Mucosa of stomach (tissue), 1 donor: ENCODE data around the gene ASB18.
"Not testable (repeated sequence)": the region's sequence is repeated elsewhere in the genome, so short reads cannot be mapped to it uniquely, and the experiment has no call there.

Source experiments
- H3K27me3 ChIP-seq: one replicate; pipeline ENCODE4 v1.7.0; 2013; ENCODE audit warnings: mild to moderate bottlenecking, low read length; ENCODE audit not compliant: control insufficient read depth, insufficient read depth
- H3K36me3 ChIP-seq: one replicate; pipeline ENCODE4 v1.7.0; 2013; ENCODE audit warnings: low read length; ENCODE audit not compliant: control insufficient read depth, insufficient read depth
- H3K4me1 ChIP-seq: one replicate; pipeline ENCODE4 v1.7.0; 2013; ENCODE audit warnings: mild to moderate bottlenecking, low read length; ENCODE audit not compliant: control insufficient read depth, insufficient read depth
- H3K4me3 ChIP-seq: one replicate; pipeline ENCODE4 v1.7.0; 2013; ENCODE audit warnings: low read length
- H3K9ac ChIP-seq: one replicate; pipeline ENCODE4 v1.7.0; 2013; ENCODE audit warnings: mild to moderate bottlenecking, low read length, moderate library complexity
- H3K9me3 ChIP-seq: one replicate; pipeline ENCODE4 v1.7.0; 2013; ENCODE audit warnings: mild to moderate bottlenecking, low read length, moderate library complexity; ENCODE audit not compliant: control insufficient read depth
- donor health status: Pancreatic carcinoma.

Gene ASB18

GRCh38 chr2:236273126-236273525, 8.9 kb upstream of the ASB18 start:
- Histone ChIP-seq H3K9me3 (no peaks in the 10 kb centered on the region), H3K4me1 (no peaks in the 10 kb centered on the region), H3K4me3 (no peak overlapping the region), H3K27me3 (no peaks in the 10 kb centered on the region), H3K36me3 (no peaks in the 10 kb centered on the region), H3K9ac (no peak overlapping the region)

DNA sequence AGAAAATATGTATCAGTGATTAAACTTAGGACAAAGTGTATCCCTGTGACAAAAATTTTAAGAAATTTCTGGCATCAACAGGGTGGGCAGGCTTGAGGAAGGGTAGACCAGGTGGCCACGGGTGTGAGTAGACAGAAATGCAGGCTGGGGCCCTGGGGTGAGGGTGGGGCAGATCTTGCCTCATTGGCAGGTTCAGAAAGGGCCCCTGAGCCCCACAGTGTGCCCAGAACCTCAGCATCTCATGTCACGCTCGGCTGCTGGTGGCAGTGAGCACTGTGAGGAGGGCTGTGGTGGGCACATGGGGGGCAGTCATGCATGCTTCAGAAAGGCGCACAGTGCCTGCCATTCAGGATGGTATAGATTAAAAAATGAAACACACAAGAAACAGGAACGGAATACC, 7.6 kb upstream of the ASB18 start:
- Histone ChIP-seq H3K9me3 (no peaks in the 10 kb centered on the region), H3K36me3 (no peaks in the 10 kb centered on the region), H3K9ac (no peak overlapping the region), H3K27me3 (no peaks in the 10 kb centered on the region), H3K4me1 (no peaks in the 10 kb centered on the region), H3K4me3 (no peak overlapping the region)

DNA sequence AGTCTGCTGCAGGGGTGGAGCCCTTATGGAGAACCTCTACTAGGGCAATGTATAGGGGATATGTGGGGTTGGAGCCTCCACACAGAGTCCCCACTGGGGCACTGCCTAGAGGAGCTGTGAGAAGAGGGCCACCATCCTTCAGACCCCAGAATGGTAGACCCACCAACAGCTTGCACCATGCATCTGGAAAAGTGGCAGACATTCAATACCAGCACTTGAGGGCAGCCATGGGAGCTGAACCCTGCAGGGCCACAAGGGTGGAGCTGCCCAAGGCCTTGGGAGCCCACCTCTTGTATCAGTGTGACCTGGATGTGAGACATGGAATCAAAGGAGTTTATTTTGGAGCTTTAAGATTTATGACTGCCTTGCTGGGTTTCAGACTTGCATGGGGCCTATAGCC, 5.7 kb upstream of the ASB18 start:
- not testable (repeated sequence) for H3K9ac ChIP-seq, H3K36me3 ChIP-seq, H3K4me1 ChIP-seq, H3K27me3 ChIP-seq, H3K9me3 ChIP-seq, H3K4me3 ChIP-seq

GRCh38 chr2:236265675-236266074, 1.5 kb upstream of the ASB18 start:
- H3K9me3 ChIP-seq: no peaks in the 10 kb centered on the region
- no peak overlapping the region for H3K9ac ChIP-seq
- peaks cover 6% of the 10 kb centered on the region for H3K27me3 ChIP-seq
- no peaks in the 10 kb centered on the region for H3K36me3 ChIP-seq
- no peak overlapping the region for H3K4me3 ChIP-seq
- no peaks in the 10 kb centered on the region for H3K4me1 ChIP-seq

- Histone ChIP-seq H3K4me3 (no peak overlapping the region), H3K27me3 (peaks cover 19% of the 10 kb centered on the region), H3K4me1 (no peaks in the 10 kb centered on the region), H3K36me3 (no peaks in the 10 kb centered on the region), H3K9ac (no peak overlapping the region), H3K9me3 (no peaks in the 10 kb centered on the region)
These were observed 2.0 kb downstream of the ASB18 start for GRCh38 chr2:236262238-236262637.

GRCh38 chr2:236261452-236261851, 2.8 kb downstream of the ASB18 start:
- peaks cover 20% of the 10 kb centered on the region for H3K27me3 ChIP-seq
- H3K36me3 ChIP-seq: no peaks in the 10 kb centered on the region
- no peak overlapping the region for H3K9ac ChIP-seq
- no peaks in the 10 kb centered on the region for H3K9me3 ChIP-seq
- H3K4me3 ChIP-seq: no peak overlapping the region
- H3K4me1 ChIP-seq: no peaks in the 10 kb centered on the region

DNA sequence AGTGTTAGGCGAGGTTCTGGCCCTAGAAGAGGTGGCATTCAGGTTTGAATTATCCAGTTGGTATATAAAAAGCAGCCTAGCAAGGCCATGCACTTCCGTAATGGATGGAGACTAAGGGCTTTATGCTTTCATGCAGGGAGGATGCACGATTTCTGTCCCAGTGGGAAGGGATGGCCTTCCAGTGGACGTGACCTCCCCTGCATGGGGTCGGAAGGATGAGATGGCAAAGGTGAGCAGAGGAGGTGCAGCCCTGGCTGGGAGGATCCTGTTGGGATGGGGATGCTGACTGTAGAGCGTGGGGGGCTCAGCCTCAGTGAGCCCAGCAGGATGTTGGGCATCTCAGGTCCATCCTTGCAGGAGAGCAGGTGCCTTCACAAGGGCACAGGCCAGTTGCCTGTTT, 4.8 kb downstream of the ASB18 start:
- Histone ChIP-seq H3K9ac (no peak overlapping the region), H3K27me3 (peaks cover 16% of the 10 kb centered on the region), H3K4me3 (no peak overlapping the region), H3K36me3 (no peaks in the 10 kb centered on the region), H3K4me1 (no peaks in the 10 kb centered on the region), H3K9me3 (no peaks in the 10 kb centered on the region)

GRCh38 chr2:236257575-236257974, 6.6 kb downstream of the ASB18 start:
- Histone ChIP-seq H3K4me1 (no peaks in the 10 kb centered on the region), H3K27me3 (peaks cover 16% of the 10 kb centered on the region), H3K9ac (no peak overlapping the region), H3K4me3 (no peak overlapping the region), H3K9me3 (no peaks in the 10 kb centered on the region), H3K36me3 (no peaks in the 10 kb centered on the region)

DNA sequence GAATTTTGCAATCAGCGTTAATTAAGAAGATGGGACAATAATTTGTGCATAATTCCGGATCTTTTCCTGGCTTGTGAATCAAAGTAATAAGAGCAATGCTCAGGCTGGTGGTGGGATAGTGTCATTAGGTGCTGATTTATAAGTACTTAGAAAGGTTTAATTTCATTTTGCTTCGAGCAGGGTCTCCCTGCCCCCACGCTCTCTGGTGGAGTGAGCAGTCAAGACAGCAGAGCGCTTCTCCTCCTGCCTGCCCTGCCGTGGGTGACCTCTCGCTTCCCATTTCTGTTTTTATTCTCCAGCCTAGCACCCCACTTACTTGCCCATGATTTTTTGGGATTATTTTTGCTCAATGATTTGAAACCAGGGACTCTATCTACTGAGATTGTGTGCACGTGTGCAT, 7.1 kb downstream of the ASB18 start:
- Histone ChIP-seq H3K4me1 (no peaks in the 10 kb centered on the region), H3K9me3 (no peaks in the 10 kb centered on the region), H3K36me3 (no peaks in the 10 kb centered on the region), H3K9ac (no peak overlapping the region), H3K4me3 (no peak overlapping the region), H3K27me3 (peaks cover 16% of the 10 kb centered on the region)

DNA sequence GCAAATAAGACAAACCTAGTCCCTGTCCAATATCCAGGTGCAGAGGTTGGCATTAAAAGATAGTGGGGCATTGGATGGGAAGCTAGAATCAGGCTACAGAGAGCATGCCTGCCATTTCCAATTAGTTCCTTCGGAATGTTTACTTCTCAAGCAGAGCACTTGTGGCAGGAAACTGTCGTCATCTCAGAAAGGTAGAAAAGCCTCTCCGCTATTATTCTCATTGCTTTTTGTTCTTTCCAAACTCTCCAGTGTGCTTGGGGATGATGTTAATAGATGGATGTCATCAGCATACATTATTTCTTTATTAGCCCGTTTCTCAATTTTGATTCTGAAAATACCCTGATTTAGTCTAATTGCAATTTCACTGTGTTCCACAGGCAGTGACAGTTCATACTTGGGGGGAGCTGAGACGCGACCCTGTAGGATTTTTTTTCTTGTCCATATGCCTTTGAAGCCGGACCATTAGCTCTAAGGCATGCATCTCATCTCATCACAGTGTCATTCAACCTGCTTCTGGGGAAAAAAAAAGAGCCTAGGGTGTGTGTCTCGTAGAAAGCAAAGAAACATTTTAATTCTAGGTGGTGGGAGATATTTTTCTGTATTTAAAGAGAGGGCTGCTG, 7.7 kb downstream of the ASB18 start:
- Histone ChIP-seq H3K4me3 (no peak overlapping the region), H3K9me3 (no peaks in the 10 kb centered on the region), H3K4me1 (no peaks in the 10 kb centered on the region), H3K27me3 (peaks cover 16% of the 10 kb centered on the region), H3K9ac (no peak overlapping the region), H3K36me3 (no peaks in the 10 kb centered on the region)

DNA sequence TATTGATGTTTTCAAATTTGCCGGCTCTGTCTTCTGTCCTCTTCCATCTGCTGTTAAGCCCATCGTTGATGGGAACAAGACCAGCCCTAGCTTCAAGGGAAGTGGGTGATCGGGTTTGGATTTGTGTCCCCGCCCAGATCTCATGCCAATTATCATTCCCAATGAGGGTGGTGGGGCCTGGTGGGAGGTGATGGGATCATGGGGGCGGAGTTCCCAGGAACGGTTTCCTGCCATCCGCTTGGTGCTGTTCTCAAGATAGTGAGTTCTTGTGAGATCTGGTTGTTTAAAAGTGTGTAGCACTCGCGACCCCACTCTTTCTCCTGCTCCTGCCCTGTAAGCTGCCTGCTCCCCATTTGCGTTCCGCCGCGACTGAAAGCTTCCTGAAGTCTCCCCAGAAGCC, 9.5 kb downstream of the ASB18 start:
- H3K4me1 ChIP-seq: no peaks in the 10 kb centered on the region
- no peaks in the 10 kb centered on the region for H3K36me3 ChIP-seq
- no peaks in the 10 kb centered on the region for H3K9me3 ChIP-seq
- H3K9ac ChIP-seq: no peak overlapping the region
- no peak overlapping the region for H3K4me3 ChIP-seq
- H3K27me3 ChIP-seq: peaks cover 10% of the 10 kb centered on the region

DNA sequence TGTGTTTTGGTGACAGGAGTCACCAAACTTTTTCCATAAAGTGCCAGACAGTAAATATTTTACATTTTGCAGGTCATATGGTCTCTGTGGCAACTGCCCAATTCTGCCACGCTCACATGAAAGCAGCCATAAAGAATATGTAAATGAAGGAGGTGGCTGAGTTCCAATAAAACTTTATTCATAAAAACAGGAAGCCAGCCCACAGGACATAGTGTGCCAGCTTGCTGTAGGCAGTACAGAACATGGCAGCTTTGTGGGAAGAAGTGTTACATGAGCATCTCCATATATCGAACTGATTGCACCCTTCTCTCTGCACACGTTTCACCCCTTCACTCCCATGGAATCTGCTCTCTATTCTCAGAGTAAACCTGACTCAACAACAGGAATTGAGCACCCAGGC, 10.2 kb downstream of the ASB18 start:
- Histone ChIP-seq H3K9me3 (no peaks in the 10 kb centered on the region), H3K36me3 (no peaks in the 10 kb centered on the region), H3K4me1 (no peaks in the 10 kb centered on the region), H3K4me3 (no peak overlapping the region), H3K27me3 (peaks cover 7% of the 10 kb centered on the region), H3K9ac (no peak overlapping the region)

- Histone ChIP-seq H3K27me3 (peaks cover 5% of the 10 kb centered on the region), H3K4me1 (no peaks in the 10 kb centered on the region), H3K4me3 (no peak overlapping the region), H3K9me3 (no peaks in the 10 kb centered on the region), H3K36me3 (no peaks in the 10 kb centered on the region), H3K9ac (no peak overlapping the region)
These were observed 11.6 kb downstream of the ASB18 start for GRCh38 chr2:236252602-236253001.
